Measurements from ENCODE around the gene FLACC1.
"Not testable (repeated sequence)": the region's sequence is repeated elsewhere in the genome, so short reads cannot be mapped to it uniquely, and the experiment has no call there.

FLACC1 gene, protein sequence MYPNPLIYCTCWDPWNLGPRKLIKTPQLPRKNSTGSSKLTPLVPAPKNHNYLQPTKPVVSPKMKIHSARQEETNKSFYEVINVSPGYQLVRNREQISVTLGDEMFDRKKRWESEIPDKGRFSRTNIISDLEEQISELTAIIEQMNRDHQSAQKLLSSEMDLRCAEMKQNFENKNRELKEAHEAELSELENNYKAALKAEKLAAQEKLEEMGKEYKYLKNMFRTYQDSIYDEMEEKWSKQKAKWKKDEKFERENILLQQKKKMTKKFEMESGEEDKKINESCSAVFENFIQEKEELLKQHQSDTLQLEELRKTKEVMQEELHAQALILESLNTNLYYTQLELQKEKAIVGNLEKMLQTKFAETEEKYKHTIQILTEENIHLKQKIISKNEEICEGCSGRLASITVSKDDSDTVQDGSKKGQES

DNA sequence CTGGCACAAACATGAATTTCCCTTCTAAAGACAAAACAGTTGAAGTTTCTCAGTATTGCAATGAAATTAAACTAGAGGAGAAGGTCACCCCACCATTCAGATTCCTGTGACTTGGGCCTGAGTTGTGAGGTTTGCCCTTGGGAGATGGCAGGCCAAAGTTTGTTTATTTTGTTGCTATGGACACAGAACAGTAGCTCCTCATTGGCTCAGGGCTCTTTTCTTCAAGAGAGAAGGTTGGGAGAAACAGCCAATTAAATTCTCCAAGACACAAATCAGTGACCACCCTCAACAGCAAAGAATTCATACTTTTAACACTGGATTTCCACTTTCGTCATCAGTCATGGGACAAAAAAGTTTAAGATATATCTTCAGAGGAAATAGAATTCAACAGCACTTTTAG lies at the start of gene FLACC1:
Gene FLACC1 (minus strand): TSS at position 125 of the 400 bp plus-strand sequence. CDS start 5,941 bp downstream, outside the sequence.
- DNase-seq = no peak

DNA sequence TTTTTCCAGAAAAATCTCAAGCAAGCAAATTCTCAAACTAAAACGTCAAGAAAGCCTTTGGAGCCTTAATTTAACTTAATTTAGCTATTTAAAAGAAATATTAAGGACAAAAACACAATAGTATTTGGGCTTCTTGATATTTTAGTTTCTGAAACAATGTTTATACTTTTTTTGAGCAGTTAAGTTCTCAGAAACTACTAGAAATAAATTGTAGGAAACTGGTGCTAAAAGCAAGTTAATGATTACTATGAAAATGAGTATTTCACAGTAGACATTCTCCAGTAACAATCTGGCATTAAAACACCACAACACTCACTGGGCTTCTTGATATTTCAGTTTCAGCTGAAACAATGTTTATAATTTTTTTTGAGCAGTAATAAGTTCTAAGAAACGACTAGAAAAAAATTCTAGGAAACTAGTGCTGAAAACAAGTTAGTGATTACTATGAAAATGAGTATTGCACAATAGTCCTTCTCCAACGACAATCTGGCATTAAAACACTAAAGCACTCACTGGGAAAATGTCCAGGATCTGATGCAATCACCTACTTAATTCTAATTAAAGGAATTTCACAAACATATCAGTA lies 49.0 kb upstream of the FLACC1 start:
- no peak for DNase-seq

DNA sequence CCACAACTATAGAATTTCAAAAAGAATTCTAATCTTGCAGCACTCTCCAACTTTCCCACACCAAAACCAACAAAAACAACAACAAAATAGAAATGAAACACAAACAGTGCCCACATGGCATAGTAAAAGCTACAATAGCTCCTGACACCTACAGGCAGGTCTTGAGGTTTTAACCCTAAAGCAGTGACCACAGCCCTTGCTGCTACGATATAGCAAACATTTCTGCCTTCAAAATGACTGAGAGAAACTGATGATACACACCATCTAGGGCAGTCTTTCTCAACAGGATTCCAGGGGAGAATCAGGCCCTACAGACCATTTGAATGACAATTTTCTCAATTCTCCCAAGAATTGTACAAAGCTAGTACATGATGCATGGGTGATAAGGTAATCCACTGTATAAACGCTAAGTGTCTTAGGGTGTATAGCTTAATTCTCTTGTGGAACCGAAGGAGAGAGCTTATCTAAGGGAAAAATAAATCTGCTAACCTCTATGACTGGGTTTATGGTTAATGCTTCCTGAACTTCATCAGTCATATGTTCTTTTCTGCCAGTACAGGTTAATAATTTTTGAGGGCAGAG lies 47.6 kb upstream of the FLACC1 start:
- no peak for DNase-seq

DNA sequence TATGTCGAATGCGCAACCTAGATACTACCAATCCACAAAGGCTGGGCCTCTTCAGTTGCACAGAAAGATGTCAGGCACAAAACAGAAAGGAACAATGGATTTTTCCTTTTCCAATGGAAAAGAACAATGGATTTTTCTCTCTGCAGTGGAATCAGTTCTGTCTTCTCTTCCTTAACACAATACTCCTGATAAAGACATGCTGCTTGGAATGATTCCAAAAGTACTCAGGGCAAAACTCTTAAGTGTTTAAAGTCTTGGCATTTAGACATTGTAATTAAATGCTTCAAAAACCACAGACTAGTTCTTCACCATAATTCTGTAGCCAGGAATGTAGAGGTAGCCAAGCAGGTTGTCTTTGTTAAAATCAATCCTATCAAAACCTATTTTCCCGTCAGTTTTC lies 46.7 kb upstream of the FLACC1 start:
- DNase-seq = no peak

DNA sequence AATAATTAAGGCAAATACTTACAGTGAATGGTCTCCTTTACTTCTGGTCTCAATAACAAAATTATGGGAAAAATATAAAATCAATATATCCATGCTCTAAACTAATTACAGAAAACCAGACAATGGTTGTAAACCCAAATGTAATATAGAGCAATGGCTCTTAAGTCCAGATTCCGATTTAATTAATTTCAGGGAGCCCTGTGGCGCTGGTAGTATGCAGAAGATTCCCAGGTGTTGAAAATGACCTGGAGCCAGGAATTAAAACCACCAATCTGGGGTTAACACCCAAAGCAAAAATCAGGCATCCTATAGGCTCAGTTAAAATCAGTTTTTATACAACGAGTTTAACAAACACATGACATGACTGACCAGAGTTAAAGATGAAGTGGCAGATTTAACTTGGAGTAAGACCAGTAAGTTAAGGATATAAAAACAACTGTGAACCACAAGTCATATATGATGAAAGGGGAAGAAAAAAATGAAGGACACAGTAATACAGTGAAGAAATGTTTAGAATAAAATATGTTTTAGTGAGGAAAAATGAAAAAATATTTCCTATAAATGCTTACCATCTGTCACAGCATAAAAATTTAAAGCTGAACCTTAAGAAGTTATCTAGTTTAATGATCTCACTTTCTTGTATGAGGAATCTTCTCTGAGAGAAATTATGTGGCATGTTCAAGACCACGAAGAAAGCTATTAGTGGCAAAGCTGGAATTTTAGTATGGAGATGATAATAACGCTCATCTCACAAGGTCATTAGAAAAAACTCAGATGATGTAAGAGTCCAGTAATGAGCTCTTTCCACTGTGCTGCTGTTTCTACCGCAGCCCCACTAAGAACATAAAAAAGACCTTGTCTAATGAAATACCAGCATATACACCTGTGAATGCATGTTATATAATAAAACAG lies 45.8 kb upstream of the FLACC1 start:
- DNase-seq = no peak

DNA sequence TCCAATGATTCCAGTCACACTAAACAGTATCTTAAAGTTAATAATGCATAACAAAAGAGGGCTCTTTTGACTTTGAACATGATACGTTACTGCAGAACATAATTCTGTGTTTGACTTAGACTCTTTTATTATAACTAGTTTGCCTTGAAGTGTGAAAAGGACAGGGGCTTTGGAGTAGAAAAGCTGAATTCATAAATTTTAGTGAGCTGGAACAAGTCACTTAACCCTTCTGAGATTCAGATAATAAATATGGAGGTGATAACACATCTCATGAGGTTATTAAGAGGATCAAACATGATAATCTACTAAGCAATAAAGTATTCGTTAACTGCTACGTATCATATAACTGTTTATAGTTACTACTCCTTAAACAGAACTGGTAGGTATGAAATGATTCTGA lies 44.7 kb upstream of the FLACC1 start:
- DNase-seq = no peak

DNA sequence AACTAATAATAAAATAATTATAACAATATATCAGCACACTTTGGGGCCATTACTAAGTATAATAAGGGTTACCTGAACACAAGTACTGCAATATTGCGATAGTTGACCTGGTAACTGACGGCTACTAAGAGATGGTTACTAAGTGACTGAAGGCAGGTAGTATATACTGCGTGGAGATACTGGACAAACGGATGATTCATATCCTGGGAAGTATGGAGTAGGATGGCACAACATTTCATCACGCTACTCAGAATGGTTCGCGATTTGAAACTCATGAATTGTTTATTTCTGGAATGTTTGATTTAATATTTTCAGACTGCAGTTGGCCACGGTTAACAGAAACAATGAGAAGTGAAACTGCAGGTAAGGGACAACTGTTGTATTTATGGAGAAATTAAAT lies 39.5 kb upstream of the FLACC1 start:
- DNase-seq = no peak

DNA sequence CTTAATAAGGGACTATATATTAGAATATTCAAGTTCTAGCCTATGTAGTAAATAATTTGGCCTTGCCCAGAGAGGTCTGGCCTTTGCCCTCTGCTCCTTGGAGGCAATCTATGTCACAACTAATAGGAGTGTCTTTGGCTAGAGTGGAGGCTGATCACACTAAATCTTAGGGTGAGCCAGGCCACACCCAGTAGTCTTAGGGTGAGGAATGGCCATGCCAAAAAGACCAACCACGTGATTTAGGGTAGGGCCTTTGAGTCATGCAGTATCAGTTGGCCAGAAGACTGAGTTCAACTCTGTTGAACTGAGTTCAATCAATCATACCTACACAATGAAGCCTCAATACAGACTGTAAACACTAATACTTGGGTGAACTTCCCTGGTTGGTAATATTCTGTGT lies 26.0 kb upstream of the FLACC1 start:
- DNase-seq = no peak

DNA sequence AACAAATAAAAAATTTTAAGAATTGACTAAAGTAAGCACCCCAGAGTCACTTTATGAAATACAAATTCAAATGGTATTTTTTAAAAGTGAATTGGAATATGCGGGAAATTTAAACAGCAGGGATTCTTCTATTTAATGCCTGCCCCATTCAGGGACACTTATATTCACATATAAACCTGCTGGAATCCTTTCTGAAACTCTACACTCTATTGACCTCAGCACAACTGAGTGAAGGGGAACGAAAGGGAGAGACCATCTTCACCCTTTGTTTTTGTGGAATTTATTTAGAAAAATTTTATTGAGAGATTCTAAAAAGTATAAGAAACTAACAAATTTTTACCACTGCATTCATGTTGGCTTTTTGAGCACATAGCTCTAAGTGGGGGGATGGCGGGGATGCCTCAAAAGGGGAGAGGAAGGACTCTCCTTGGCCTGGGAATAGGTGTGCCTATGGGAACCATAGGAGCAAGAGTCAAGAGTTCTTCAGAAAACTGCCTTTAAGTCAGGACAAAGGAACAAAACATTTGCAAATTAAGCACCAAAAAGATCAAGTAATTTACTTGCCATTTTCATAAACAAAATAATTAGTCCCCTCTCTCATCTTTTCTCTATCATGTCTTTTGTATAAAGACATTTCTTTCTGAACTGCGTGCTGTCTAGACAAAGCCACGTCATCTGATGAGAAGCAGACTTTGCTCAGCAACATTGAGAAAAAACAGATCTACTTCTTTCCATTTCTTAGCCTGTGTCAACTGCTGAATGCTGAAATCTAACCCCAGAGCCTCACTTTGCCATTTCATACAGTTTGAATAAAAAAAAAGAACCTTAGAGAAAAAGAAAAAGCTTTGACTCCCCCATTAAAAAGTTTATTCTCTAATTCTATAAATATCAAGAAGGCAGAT lies 21.6 kb upstream of the FLACC1 start:
- DNase-seq = no peak

DNA sequence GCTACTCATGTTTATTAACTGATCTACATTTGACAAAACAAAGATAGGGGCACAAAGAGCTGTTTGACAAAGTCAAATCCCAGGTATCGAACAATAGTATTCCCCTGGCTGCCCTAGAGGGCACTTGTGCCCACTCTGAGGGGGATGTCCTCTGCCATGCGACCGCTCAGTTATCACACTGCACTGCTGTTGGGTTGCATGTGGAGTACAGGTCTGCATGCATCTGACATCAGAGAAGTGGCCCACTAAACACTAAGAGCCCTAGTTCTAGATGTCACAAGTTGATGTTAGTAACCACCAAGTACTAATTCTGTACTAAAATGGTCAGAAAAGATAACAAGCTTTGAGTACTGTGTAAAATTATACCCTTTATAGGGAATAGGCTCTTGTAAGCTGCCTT lies 20.1 kb upstream of the FLACC1 start:
- no peak for DNase-seq

DNA sequence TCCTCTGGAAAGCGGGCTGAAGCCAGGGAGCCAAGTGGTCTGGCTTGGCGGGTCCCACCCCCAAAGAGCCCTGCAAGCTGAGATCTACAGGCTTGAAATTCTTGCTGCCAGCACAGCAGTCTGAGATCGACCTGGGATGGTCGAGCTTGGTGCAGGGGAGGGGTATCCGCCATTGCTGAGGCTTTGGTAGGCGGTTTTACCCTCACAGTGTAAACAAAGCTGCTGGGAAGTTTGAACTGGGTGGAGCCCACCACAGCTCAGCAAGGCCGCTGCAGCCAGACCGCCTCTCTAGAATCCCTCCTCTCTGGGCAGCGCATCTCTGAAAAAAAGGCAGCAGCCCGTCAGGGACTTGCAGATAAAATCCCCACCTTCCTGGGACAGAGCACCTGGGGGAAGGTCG lies 12.6 kb upstream of the FLACC1 start:
- no peak for DNase-seq

DNA sequence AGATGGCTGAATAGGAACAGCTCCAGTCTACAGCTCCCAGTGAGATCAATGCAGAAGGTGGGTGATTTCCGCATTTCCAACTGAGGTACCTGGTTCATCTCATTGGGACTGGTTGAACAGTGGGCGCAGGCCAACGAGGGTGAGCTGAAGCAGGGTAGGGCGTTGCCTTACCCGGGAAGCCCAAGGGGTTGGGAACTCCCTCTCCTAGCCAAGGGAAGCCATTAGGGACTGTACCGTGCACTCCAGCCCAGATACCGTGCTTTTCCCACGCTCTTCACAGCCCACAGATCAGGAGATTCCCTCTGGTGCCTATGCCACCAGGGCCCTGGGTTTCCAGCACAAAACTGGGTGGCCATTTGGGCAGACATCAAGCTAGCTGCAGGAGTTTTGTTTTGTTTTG lies 12.2 kb upstream of the FLACC1 start:
- DNase-seq = not testable (repeated sequence)

DNA sequence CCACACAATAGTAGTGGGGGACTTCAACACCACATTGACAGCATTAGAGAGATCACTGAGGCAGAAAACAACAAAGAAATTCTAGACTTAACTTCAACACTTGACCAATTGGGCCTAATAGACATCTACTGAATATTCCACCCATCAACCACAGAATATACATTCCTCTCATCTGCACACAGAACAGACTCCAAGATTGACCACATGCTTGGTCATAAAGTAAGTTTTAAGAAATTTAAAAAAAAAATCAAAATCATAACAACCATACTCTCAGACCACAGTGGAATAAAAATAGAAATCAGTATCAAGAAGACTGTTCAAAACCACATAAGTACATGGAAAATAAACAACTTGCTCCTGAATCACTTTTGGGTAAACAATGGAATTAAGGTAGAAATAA lies 9.0 kb upstream of the FLACC1 start:
- no peak for DNase-seq

DNA sequence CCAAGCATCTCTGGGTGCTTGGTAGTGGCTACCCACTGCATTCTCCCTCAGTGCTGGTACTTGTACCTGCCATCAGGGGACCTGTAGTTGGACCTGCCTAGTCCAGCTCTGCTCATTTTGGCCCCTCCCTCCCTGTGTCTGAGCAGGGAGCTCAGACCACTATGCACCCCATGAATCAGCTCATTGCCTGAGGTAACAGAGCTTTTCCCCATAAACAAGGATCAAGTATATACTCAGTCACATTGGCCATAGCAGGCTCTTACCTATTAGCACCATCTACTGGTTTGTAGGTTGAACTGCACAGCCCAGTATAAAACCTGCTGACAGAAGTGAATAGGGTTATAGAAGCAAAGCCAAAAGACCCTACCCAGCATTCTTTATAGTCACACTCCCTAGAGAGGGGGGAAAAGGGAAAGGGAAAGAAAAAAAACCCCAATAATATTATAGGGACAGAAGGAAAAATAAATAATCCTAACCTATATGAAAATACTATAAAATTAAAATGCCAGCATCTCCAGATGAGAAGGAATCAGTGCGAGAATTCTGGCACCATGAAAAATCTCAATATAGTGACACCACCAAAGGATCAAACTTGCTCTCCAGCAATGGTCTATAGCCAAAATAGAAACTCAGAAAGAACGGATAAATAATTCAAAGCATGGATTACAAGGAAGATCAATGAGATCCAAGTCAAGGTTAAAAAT lies 6.9 kb upstream of the FLACC1 start:
- DNase-seq = peak; percentile 1

DNA sequence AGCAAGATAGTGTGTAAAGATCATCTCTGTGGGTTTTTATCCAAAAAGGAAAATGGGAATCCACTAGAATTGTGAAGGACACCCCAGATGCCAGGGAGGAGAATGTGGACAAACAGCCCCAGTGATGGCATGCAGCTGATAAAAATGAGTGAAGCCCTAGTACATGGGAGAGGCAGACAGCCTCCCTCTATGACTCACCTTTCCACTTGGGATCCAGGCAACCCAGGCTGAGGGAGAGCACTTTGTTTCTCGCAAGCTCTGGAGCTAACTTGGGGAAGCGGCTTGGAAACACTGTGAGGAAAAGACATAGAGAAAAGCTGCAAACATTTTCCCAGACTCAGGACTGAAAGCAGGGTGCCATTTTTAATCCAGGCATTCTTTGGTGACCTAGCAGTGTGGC lies 5.3 kb upstream of the FLACC1 start:
- DNase-seq = no peak

DNA sequence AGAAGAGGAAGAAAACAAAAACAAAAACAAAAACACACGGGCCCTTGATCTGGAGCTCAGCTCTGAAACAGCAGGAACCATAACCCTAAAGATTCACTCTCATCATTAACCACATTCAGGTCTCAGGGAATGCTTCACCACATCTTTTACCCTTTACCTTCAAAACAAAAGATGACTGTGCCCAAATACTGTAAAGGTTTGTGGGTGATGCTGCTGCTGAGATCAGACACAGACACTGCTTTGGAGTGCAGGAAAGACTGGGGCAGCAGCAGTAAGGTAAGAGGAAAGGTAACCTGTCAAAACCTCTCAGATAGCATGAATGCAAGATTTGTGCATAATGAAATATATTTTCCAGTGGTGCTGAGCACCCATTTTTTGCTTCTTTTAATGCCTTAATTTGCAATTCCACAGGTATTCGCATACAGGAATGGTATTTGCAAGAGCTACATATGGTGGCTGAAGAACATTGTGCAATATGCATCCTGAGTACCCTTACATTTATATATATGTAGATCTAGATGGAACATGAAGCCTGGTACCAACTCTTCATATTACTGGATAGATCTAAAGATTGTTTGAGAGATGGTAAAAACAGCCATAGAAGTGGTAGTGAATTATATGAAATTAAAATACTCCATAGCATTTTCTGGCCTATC lies 4.1 kb upstream of the FLACC1 start:
- no peak for DNase-seq

DNA sequence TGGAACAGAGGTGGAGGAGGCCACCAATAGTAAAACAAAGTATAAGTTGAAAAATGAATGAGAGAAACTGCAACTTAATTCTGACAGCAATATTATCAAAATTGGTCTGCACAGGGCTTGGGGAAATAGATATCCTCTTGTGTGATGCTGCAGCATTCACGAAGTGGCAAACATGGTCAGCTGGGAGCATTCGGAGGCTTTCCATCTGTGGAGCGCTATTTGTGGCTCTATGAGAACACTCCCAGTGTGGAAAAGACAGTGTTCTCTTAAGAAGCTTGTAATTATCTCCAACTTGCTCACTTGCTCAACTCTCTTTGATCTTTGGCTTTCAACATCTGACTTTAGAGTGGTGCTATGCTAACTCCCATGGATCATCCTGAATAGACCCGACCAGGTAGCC lies 3.1 kb upstream of the FLACC1 start:
- DNase-seq = no peak

DNA sequence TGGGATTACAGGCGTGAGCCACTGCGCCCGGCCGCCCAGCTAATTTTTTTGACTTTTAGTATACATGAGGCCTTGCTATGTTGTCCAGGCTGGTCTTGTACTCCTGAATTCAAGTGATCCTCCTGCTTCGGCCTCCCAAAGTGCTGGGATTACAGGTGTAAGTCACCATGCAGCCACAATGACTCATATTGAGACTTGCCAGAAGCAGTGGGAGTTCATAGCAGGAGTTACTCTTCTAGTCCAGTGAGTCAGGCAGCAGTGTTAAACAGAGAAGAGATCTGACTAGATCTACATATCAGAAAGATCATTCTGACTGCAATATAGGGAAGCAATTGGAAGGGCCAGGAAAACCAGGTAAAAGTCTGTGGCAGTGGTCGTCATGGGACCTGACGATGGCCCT lies 1.5 kb upstream of the FLACC1 start:
- no peak for DNase-seq

DNA sequence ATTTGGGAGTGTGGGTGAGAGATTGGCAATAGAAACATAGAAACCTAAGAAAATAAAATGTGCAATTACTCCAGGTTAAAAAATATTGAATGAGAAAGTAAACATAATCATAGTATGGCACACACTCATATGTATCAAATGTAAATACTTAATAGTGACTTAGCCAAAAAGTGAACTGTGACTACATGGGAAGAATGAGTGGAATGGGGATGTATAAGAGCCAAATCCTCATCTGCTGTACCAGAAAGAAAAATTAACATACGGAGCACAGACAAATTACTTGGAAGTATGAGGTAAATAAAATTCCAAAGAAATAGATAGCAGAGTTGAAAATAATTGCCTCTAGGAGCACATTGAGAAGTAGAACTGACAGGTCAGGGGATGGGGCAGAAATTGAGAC lies 4.0 kb downstream of the FLACC1 start:
- no peak for DNase-seq

DNA sequence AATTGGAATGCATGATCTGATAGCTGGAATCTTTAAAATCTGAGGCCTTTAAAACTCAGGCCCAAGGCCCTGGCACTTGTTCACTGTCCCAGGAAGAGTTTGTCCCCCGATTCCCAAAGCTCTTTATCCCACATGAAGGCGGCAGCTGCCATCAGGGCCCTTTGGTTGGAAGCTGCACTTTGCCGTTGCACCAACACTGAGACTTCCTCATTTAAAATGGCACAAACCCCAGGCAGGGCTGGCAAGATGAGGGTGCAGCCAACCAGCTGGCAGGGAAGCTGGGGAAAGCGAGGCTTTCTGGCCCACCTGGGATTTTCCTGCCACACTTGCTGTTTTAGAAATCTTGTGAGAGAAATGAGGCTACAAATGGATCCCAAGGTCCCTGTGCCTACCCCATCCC lies 6.3 kb downstream of the FLACC1 start:
- no peak for DNase-seq

DNA sequence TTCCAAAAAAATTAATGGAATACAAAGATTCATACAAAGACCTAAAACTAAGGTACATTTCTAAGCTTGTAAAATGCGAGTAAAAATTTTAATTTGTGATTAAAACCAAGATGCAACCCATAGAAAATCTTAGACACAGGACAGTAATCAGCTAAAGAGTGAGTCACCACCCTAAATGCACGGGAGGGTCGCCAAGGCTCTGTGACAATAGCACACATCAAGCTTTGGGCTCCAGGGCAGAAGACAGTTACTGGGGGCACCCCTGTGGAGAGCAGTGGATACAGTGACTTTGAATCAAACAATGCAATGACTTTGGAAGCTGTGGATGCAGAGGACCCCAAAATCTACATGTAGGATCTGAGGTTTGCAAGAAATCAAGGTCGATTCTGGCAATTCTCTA lies 7.5 kb downstream of the FLACC1 start:
- no peak for DNase-seq
